ENCODE measurements around the gene AGAP1. TPM values are rescaled to one million over a fixed set of nuclear protein-coding genes. Genes with fewer than 3 reads are reported as not detected.

AGAP1 gene
- total RNA-seq, 1 donor from 2014 or later = 3.8 TPM

GRCh38 chr2:235843591-235844395 lies 349.9 kb downstream of the AGAP1 start:
- Mint-ChIP-seq H3K36me3 (ENCODE audit: low read depth) (no peaks in the 10 kb centered on the region), H3K9me3 (no peaks in the 10 kb centered on the region), H3K27ac (no peak overlapping the region), H3K4me3 (no peak overlapping the region), H3K4me1 (no peaks in the 10 kb centered on the region), H3K27me3 (no peaks in the 10 kb centered on the region)
- no peak for DNase-seq
- intact Hi-C loops (cut with micrococcal nuclease) = no loop called here

- no peak overlapping the region for H3K27ac Mint-ChIP-seq
- H3K36me3 Mint-ChIP-seq (ENCODE audit: low read depth) = no peaks in the 10 kb centered on the region
- H3K4me3 Mint-ChIP-seq = no peak overlapping the region
- DNase-seq = no peak
- H3K4me1 Mint-ChIP-seq = no peaks in the 10 kb centered on the region
- H3K27me3 Mint-ChIP-seq = no peaks in the 10 kb centered on the region
- no peaks in the 10 kb centered on the region for H3K9me3 Mint-ChIP-seq
- intact Hi-C loops (cut with micrococcal nuclease) = no loop called here
Observed at GRCh38 chr2:235844561-235844960, 350.7 kb downstream of the AGAP1 start.

GRCh38 chr2:235845245-235845644 lies 351.4 kb downstream of the AGAP1 start:
- H3K36me3 Mint-ChIP-seq (ENCODE audit: low read depth) = no peaks in the 10 kb centered on the region
- no peak overlapping the region for H3K4me3 Mint-ChIP-seq
- H3K27ac Mint-ChIP-seq = no peak overlapping the region
- H3K27me3 Mint-ChIP-seq = no peaks in the 10 kb centered on the region
- H3K9me3 Mint-ChIP-seq = no peaks in the 10 kb centered on the region
- DNase-seq = no peak
- H3K4me1 Mint-ChIP-seq = no peaks in the 10 kb centered on the region
- intact Hi-C loops (cut with micrococcal nuclease) = no loop called here

- intact Hi-C loops (cut with micrococcal nuclease) = no loop called here
- no peaks in the 10 kb centered on the region for H3K36me3 Mint-ChIP-seq (ENCODE audit: low read depth)
Observed at GRCh38 chr2:235847576-235847975, 353.7 kb downstream of the AGAP1 start.

GRCh38 chr2:235848055-235848454 lies 354.2 kb downstream of the AGAP1 start:
- no peak overlapping the region for H3K4me3 Mint-ChIP-seq
- no peak for DNase-seq
- H3K9me3 Mint-ChIP-seq = no peaks in the 10 kb centered on the region
- no peak overlapping the region for H3K27ac Mint-ChIP-seq
- H3K4me1 Mint-ChIP-seq = no peaks in the 10 kb centered on the region
- intact Hi-C loops (cut with micrococcal nuclease) = no loop called here
- no peaks in the 10 kb centered on the region for H3K27me3 Mint-ChIP-seq
- H3K36me3 Mint-ChIP-seq (ENCODE audit: low read depth) = no peaks in the 10 kb centered on the region

More at GRCh38 chr2:235847576-235847975, 353.7 kb downstream of the AGAP1 start:
- no peak overlapping the region for H3K4me3 Mint-ChIP-seq
- no peak overlapping the region for H3K27ac Mint-ChIP-seq
- H3K27me3 Mint-ChIP-seq = no peaks in the 10 kb centered on the region
- H3K9me3 Mint-ChIP-seq = no peaks in the 10 kb centered on the region
- no peaks in the 10 kb centered on the region for H3K4me1 Mint-ChIP-seq
- no peak for DNase-seq

- Mint-ChIP-seq H3K4me3 (no peak overlapping the region), H3K36me3 (ENCODE audit: low read depth) (no peaks in the 10 kb centered on the region), H3K9me3 (no peaks in the 10 kb centered on the region), H3K4me1 (no peaks in the 10 kb centered on the region), H3K27ac (no peak overlapping the region), H3K27me3 (no peaks in the 10 kb centered on the region)
- intact Hi-C loops (cut with micrococcal nuclease) = no loop called here
- DNase-seq = no peak
Observed at GRCh38 chr2:235848946-235849345, 355.1 kb downstream of the AGAP1 start.

- Mint-ChIP-seq H3K27me3 (no peaks in the 10 kb centered on the region), H3K27ac (no peak overlapping the region), H3K36me3 (ENCODE audit: low read depth) (no peaks in the 10 kb centered on the region), H3K9me3 (no peaks in the 10 kb centered on the region), H3K4me1 (no peaks in the 10 kb centered on the region), H3K4me3 (no peak overlapping the region)
- no peak for DNase-seq
- intact Hi-C loops (cut with micrococcal nuclease) = no loop called here
Observed at GRCh38 chr2:235849489-235849888, 355.6 kb downstream of the AGAP1 start.

GRCh38 chr2:235850289-235850688 lies 356.4 kb downstream of the AGAP1 start:
- Mint-ChIP-seq H3K27me3 (no peaks in the 10 kb centered on the region), H3K36me3 (ENCODE audit: low read depth) (no peaks in the 10 kb centered on the region), H3K4me1 (no peaks in the 10 kb centered on the region), H3K4me3 (no peak overlapping the region), H3K27ac (no peak overlapping the region), H3K9me3 (no peaks in the 10 kb centered on the region)
- intact Hi-C loops (cut with micrococcal nuclease) = no loop called here
- DNase-seq = no peak

- Mint-ChIP-seq H3K9me3 (no peaks in the 10 kb centered on the region), H3K4me1 (no peaks in the 10 kb centered on the region), H3K27me3 (no peaks in the 10 kb centered on the region), H3K27ac (no peak overlapping the region), H3K36me3 (ENCODE audit: low read depth) (no peaks in the 10 kb centered on the region), H3K4me3 (no peak overlapping the region)
- intact Hi-C loops (cut with micrococcal nuclease) = no loop called here
- no peak for DNase-seq
Observed at GRCh38 chr2:235850771-235851551, 357.1 kb downstream of the AGAP1 start.

- no peaks in the 10 kb centered on the region for H3K36me3 Mint-ChIP-seq (ENCODE audit: low read depth)
- no peak overlapping the region for H3K27ac Mint-ChIP-seq
- intact Hi-C loops (cut with micrococcal nuclease) = no loop called here
- H3K4me3 Mint-ChIP-seq = no peak overlapping the region
- DNase-seq = no peak
- H3K4me1 Mint-ChIP-seq = no peaks in the 10 kb centered on the region
- H3K27me3 Mint-ChIP-seq = no peaks in the 10 kb centered on the region
- H3K9me3 Mint-ChIP-seq = no peaks in the 10 kb centered on the region
Observed at GRCh38 chr2:235851828-235852525, 358.1 kb downstream of the AGAP1 start.

GRCh38 chr2:235852526-235852920 lies 358.7 kb downstream of the AGAP1 start:
- Mint-ChIP-seq H3K9me3 (no peaks in the 10 kb centered on the region), H3K27me3 (no peaks in the 10 kb centered on the region), H3K4me1 (no peaks in the 10 kb centered on the region), H3K4me3 (no peak overlapping the region), H3K36me3 (ENCODE audit: low read depth) (no peaks in the 10 kb centered on the region), H3K27ac (no peak overlapping the region)
- DNase-seq = no peak
- intact Hi-C loops (cut with micrococcal nuclease) = no loop called here

GRCh38 chr2:235854276-235854675 lies 360.4 kb downstream of the AGAP1 start:
- intact Hi-C loops (cut with micrococcal nuclease) = no loop called here
- no peaks in the 10 kb centered on the region for H3K27me3 Mint-ChIP-seq

GRCh38 chr2:235855011-235855410 lies 361.2 kb downstream of the AGAP1 start:
- intact Hi-C loops (cut with micrococcal nuclease) = no loop called here
- DNase-seq = no peak
- H3K27me3 Mint-ChIP-seq = peaks cover 2% of the 10 kb centered on the region
- no peak overlapping the region for H3K4me3 Mint-ChIP-seq
- H3K27ac Mint-ChIP-seq = no peak overlapping the region
- no peaks in the 10 kb centered on the region for H3K36me3 Mint-ChIP-seq (ENCODE audit: low read depth)
- no peaks in the 10 kb centered on the region for H3K4me1 Mint-ChIP-seq
- no peaks in the 10 kb centered on the region for H3K9me3 Mint-ChIP-seq

More at GRCh38 chr2:235854276-235854675, 360.4 kb downstream of the AGAP1 start:
- Mint-ChIP-seq H3K4me1 (no peaks in the 10 kb centered on the region), H3K9me3 (no peaks in the 10 kb centered on the region), H3K36me3 (ENCODE audit: low read depth) (no peaks in the 10 kb centered on the region), H3K4me3 (no peak overlapping the region), H3K27ac (no peak overlapping the region)
- no peak for DNase-seq

Data from activated CD4-positive, alpha-beta T cell treated with anti-CD3 and anti-CD28 coated beads, Interleukin-2, amount 10 ng/mL, durations not matched to agents 24 days and 14 days (primary cell).